Measurements from ENCODE around the gene NFIA. TPM values are rescaled to one million over a fixed set of nuclear protein-coding genes. Genes with fewer than 3 reads are reported as not detected.

NFIA gene
- total RNA-seq, 1 experiment from 2014 or later: 20.9 TPM

DNA sequence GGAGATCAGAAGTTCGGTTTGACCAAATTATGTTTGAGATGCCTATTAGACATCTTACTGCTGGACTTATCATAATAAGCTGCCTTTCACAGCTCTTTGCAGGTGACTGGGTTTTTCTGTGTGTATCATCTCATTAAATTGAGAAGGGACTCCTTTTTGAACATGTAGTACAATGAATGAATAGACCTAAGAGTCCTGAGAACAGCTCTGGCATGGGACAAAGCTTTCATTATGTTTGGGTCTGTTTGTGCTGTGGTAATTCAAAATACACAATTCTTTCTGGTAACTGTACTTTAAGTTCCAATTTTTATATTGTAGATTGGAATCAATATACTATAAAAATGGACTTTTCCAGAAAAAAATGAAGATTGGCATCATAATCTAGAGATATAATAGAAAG is 330.2 kb downstream of the NFIA start:
- Histone ChIP-seq H3K9me3 (ENCODE audit: control insufficient read depth, insufficient read depth, low read depth, low read length) (no peaks in the 10 kb centered on the region), H3K4me3 (ENCODE audit: low read depth in 2 of 2, low read length in 2 of 2) (no peak overlapping the region), H3K27me3 (ENCODE audit: control insufficient read depth, insufficient read depth, low read length) (no peaks in the 10 kb centered on the region), H3K27ac (ENCODE audit: low read length) (no peak overlapping the region), H3K36me3 (ENCODE audit: control insufficient read depth, insufficient read depth, low read length) (no peaks in the 10 kb centered on the region; the same call in 1 of the 2 replicates), H3K4me1 (ENCODE audit: control insufficient read depth, insufficient read depth, low read length) (no peaks in the 10 kb centered on the region)
- ChIA-PET CTCF (no interaction called here), POLR2A (interaction anchor here (0.9 kb wide), 1 partner anchor 16 kb away, joined by 3 read pairs; no protein-coding TSS in a partner anchor)
- intact Hi-C loops (cut with micrococcal nuclease; ENCODE audit: unreplicated experiment) (no loop called here), in situ Hi-C loops (cut with HindIII; ENCODE audit: low pct_unique_long_range_greater_than_20kb, low sequenced_read_pairs) (no loop called here)
- BruUV-seq (replicated peaks): no TSS peak
- no peak for DNase-seq (ENCODE audit: low read depth, low spot score)
- TF ChIP-seq POLR2AphosphoS5 (IDR thresholded peaks at IDR 0.05; ENCODE audit: low read depth, low read length): no peak
- TF ChIP-seq, protein P1, sequence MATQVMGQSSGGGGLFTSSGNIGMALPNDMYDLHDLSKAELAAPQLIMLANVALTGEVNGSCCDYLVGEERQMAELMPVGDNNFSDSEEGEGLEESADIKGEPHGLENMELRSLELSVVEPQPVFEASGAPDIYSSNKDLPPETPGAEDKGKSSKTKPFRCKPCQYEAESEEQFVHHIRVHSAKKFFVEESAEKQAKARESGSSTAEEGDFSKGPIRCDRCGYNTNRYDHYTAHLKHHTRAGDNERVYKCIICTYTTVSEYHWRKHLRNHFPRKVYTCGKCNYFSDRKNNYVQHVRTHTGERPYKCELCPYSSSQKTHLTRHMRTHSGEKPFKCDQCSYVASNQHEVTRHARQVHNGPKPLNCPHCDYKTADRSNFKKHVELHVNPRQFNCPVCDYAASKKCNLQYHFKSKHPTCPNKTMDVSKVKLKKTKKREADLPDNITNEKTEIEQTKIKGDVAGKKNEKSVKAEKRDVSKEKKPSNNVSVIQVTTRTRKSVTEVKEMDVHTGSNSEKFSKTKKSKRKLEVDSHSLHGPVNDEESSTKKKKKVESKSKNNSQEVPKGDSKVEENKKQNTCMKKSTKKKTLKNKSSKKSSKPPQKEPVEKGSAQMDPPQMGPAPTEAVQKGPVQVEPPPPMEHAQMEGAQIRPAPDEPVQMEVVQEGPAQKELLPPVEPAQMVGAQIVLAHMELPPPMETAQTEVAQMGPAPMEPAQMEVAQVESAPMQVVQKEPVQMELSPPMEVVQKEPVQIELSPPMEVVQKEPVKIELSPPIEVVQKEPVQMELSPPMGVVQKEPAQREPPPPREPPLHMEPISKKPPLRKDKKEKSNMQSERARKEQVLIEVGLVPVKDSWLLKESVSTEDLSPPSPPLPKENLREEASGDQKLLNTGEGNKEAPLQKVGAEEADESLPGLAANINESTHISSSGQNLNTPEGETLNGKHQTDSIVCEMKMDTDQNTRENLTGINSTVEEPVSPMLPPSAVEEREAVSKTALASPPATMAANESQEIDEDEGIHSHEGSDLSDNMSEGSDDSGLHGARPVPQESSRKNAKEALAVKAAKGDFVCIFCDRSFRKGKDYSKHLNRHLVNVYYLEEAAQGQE (IDR thresholded peaks at IDR 0.05; ENCODE audit: insufficient read depth in 1 of 2, low read depth in 2 of 2, low read length in 1 of 2): no peak
- no peak for TF ChIP-seq SIN3A (IDR thresholded peaks at IDR 0.05; ENCODE audit: borderline replicate concordance, insufficient read depth, low read depth, low read length)
- no peak for TF ChIP-seq TCF7L2 (IDR thresholded peaks at IDR 0.05; ENCODE audit: low read depth, low read length)
- TF ChIP-seq, protein P2, sequence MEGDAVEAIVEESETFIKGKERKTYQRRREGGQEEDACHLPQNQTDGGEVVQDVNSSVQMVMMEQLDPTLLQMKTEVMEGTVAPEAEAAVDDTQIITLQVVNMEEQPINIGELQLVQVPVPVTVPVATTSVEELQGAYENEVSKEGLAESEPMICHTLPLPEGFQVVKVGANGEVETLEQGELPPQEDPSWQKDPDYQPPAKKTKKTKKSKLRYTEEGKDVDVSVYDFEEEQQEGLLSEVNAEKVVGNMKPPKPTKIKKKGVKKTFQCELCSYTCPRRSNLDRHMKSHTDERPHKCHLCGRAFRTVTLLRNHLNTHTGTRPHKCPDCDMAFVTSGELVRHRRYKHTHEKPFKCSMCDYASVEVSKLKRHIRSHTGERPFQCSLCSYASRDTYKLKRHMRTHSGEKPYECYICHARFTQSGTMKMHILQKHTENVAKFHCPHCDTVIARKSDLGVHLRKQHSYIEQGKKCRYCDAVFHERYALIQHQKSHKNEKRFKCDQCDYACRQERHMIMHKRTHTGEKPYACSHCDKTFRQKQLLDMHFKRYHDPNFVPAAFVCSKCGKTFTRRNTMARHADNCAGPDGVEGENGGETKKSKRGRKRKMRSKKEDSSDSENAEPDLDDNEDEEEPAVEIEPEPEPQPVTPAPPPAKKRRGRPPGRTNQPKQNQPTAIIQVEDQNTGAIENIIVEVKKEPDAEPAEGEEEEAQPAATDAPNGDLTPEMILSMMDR (IDR thresholded peaks at IDR 0.05): no peak
- no peak for ATAC-seq

GRCh38 chr1:61419196-61419595 is 336.8 kb downstream of the NFIA start:
- intact Hi-C loops (cut with micrococcal nuclease; ENCODE audit: unreplicated experiment) (no loop called here), in situ Hi-C loops (cut with HindIII; ENCODE audit: low pct_unique_long_range_greater_than_20kb, low sequenced_read_pairs) (no loop called here)
- Histone ChIP-seq H3K27ac (ENCODE audit: low read length) (no peak overlapping the region), H3K4me1 (ENCODE audit: control insufficient read depth, insufficient read depth, low read length) (no peaks in the 10 kb centered on the region), H3K27me3 (ENCODE audit: control insufficient read depth, insufficient read depth, low read length) (no peaks in the 10 kb centered on the region), H3K9me3 (ENCODE audit: control insufficient read depth, insufficient read depth, low read depth, low read length) (no peaks in the 10 kb centered on the region), H3K4me3 (ENCODE audit: low read depth in 2 of 2, low read length in 2 of 2) (no peak overlapping the region), H3K36me3 (ENCODE audit: control insufficient read depth, insufficient read depth, low read length) (no peaks in the 10 kb centered on the region)
- no TSS peak for BruUV-seq (replicated peaks)
- TF ChIP-seq TCF7L2 (IDR thresholded peaks at IDR 0.05; ENCODE audit: low read depth, low read length) (no peak), POLR2AphosphoS5 (IDR thresholded peaks at IDR 0.05; ENCODE audit: low read depth, low read length) (no peak), SIN3A (IDR thresholded peaks at IDR 0.05; ENCODE audit: borderline replicate concordance, insufficient read depth, low read depth, low read length) (no peak)
- TF ChIP-seq, protein P1 (IDR thresholded peaks at IDR 0.05; ENCODE audit: insufficient read depth in 1 of 2, low read depth in 2 of 2, low read length in 1 of 2): no peak
- TF ChIP-seq, protein P2 (IDR thresholded peaks at IDR 0.05): no peak
- DNase-seq (ENCODE audit: low read depth, low spot score) (no peak), ATAC-seq (no peak)
- POLR2A ChIA-PET: no interaction called here
- CTCF ChIA-PET: no interaction called here

Measured in Panc1 (cell line).